Astrocyte of the spinal cord (primary cell): Measurements from ENCODE around the gene HCN2.
A peak's percentile ranks its signal among the peaks of the same experiment; 100 is the strongest.
"Not testable (repeated sequence)": the region's sequence is repeated elsewhere in the genome, so short reads cannot be mapped to it uniquely, and the experiment has no call there.

ENCODE experiments used
- DNase-seq: peaks from one replicate; pipeline ENCODE4 v3.0.0; 2011; ENCODE audit warnings: low read depth, low spot score
- H3K4me3 ChIP-seq: 2 replicates; pipeline ENCODE4 v1.5.1; 2011; ENCODE audit warnings: low read depth, mild to moderate bottlenecking, low read length, moderate library complexity
- CTCF ChIP-seq: IDR thresholded peaks from 2 replicates; pipeline ENCODE4 v1.5.1; 2012; ENCODE audit warnings: low read depth, mild to moderate bottlenecking, low read length, inconsistent platforms
- in situ Hi-C: cut with HindIII; loops from 2 replicates; pipeline ENCODE4 v1.10.0; 2017; ENCODE audit warnings: low sequenced_read_pairs

HCN2 gene

DNA sequence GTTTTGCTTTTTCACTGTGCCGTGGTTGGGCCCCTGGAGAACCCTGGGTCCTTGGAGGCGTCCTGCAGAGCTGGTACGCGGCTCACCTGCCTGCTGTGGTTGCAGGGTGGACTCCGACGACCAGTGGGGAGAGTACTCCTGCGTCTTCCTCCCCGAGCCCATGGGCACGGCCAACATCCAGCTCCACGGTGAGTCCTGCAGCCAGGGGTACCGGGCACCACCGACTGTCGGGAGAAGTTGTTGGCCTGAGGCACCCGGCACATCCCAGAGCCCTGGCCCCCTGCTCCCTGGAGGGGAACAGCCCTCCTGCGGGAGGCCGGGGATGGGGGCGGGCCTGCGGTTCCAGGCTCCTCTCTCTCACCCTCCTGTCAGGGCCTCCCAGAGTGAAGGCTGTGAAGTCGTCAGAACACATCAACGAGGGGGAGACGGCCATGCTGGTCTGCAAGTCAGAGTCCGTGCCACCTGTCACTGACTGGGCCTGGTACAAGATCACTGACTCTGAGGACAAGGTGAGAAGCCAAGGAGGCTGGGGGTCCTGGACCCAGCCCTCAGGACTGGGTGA, 9.3 kb upstream of the HCN2 start:
- in situ Hi-C loops = no loop called here
- H3K4me3 ChIP-seq = no peak overlapping the region
- no peak for TF ChIP-seq CTCF
- no peak for DNase-seq

DNA sequence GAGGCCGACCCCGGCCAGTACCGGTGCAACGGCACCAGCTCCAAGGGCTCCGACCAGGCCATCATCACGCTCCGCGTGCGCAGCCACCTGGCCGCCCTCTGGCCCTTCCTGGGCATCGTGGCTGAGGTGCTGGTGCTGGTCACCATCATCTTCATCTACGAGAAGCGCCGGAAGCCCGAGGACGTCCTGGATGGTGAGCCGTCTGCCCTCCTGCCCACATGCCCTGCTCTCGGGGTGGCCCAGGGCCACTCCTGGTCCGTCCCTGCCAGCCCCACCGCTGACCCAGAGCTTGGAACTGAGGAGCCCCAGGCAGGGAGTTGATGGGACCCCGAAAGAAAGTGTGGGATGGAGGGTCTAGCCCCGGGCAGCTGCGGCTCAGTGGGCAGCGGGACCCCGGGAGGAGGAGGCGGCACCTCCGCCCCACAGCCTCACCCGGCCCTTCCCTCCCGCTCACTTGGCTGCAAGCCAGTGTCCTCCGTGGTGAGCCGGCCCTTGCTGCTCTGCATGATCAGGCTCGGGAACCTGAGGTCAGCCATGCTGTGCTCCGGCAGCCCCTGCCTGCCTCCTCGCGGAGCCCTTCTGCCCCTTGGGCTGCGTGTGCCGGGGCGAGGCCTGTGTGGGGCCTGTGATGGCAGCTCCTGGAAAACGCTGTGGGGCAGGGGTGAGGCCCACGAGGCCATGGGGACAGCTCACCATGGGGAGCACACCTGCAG, 8.1 kb upstream of the HCN2 start:
- no peak for DNase-seq
- no peak for TF ChIP-seq CTCF
- in situ Hi-C loops = no loop called here
- H3K4me3 ChIP-seq = no peak overlapping the region

DNA sequence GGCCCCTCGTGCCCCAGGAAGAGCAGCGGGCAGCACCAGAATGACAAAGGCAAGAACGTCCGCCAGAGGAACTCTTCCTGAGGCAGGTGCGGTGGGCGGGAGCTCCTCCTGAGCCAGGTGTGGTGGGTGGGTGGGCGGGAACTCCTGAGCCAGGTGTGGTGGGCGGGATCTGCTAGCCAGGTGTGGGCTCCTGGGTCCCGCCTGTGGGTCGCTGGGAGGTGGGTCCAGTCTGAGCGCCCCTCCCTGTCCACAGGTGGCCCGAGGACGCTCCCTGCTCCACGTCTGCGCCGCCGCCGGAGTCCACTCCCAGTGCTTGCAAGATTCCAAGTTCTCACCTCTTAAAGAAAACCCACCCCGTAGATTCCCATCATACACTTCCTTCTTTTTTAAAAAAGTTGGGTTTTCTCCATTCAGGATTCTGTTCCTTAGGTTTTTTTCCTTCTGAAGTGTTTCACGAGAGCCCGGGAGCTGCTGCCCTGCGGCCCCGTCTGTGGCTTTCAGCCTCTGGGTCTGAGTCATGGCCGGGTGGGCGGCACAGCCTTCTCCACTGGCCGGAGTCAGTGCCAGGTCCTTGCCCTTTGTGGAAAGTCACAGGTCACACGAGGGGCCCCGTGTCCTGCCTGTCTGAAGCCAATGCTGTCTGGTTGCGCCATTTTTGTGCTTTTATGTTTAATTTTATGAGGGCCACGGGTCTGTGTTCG, 7.0 kb upstream of the HCN2 start:
- in situ Hi-C loops = no loop called here
- DNase-seq = peak; percentile 32
- no peak for TF ChIP-seq CTCF
- no peak overlapping the region for H3K4me3 ChIP-seq

- TF ChIP-seq CTCF = no peak
- no peak for DNase-seq
- in situ Hi-C loops = no loop called here
- H3K4me3 ChIP-seq = no peak overlapping the region
Measured at GRCh38 chr19:583198-583967, 6.3 kb upstream of the HCN2 start.

GRCh38 chr19:583968-584239, 5.8 kb upstream of the HCN2 start:
- DNase-seq = no peak
- no peak for TF ChIP-seq CTCF
- in situ Hi-C loops = no loop called here
- H3K4me3 ChIP-seq = no peak overlapping the region

DNA sequence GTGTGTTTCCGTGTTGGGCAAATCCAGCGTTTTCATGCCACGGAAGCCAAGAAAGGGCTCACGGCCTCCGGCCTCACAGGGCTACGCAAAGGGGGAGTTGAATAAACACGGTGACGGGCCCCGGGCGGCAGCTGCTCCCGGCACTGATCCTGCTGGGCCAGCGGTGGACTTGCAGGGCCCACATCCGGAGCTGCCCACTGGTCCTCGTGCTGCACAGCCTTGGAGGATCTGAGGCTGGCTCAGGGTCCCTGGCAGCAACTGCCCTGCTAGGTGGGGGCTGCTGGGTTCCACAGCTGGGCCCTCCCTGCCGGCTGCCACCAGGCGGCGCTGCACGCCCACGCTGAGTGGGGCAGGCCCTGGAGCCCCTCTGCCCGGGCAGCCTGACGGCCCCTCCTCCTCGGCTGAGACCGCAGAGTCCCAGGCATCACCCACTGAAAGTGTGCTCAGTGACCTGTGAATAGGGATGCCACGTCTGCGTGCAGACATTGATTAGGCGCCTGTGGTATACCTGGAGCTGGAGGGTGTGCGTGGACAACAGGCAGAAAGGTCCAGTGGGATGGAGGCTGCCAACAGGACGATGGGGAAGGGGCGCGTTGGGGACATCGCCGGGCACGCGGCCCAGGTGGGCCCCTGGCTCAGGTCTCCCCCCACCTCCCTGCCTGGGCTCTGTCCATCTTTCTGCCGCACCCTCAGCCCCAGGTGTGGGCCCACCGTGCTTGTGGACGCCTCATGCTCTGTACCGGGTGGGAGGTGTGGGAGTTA, 5.3 kb upstream of the HCN2 start:
- in situ Hi-C loops = no loop called here
- peak; percentile 47 for DNase-seq
- TF ChIP-seq CTCF = peak; percentile 96
- no peak overlapping the region for H3K4me3 ChIP-seq

DNA sequence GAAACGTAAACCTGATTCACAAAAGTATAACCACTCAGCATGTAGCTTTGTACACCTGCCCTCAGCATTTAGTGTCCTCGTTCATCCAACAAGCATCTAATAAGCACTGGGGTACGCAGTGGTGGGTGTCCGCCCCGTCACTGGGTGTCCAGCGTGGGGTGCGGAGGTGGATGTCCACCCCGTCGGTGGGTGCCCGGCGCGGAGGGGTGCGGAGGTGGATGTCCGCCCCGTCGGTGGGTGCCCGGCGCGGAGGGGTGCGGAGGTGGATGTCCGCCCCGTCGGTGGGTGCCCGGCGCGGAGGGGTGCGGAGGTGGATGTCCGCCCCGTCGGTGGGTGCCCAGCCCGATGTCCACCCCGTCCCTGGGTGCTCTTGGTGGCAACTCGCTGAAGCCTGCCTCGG, 4.5 kb upstream of the HCN2 start:
- H3K4me3 ChIP-seq, in situ Hi-C loops, DNase-seq: not testable (repeated sequence)
